Testis (tissue), 3 donors: ENCODE results near the gene KIF9. TPM values are rescaled to one million over a fixed set of nuclear protein-coding genes. Genes with fewer than 3 reads are reported as not detected.

Source experiments
- DNase-seq: peaks from one replicate; pipeline ENCODE4 v3.0.0-alpha.2; 2019
- H3K27ac ChIP-seq, 2 donors: fragments of 200-600 bp; sonication (generic); one replicate each; pipeline ENCODE4 v1.5.1; 2019
- H3K27me3 ChIP-seq: fragments of 200-600 bp; sonication (generic); one replicate; pipeline ENCODE4 v1.5.1; 2019
- H3K36me3 ChIP-seq: fragments of 200-600 bp; sonication (generic); one replicate; pipeline ENCODE4 v1.5.1; 2017; ENCODE audit warnings: low read depth; ENCODE audit errors: missing control alignments
- H3K4me1 ChIP-seq: fragments of 200-600 bp; sonication (generic); one replicate; pipeline ENCODE4 v1.5.1; 2019
- H3K4me3 ChIP-seq, 2 donors: fragments of 200-600 bp; sonication (generic); one replicate each; pipeline ENCODE4 v1.5.1; 2017 to 2019
- H3K9me3 ChIP-seq: fragments of 200-600 bp; sonication (generic); one replicate; pipeline ENCODE4 v1.5.1; 2017
- POLR2A ChIP-seq: fragments of 450-650 bp; IDR thresholded peaks from one replicate; pipeline ENCODE4 v1.6.1; 2017; ENCODE audit warnings: antibody characterized with exemption, mild to moderate bottlenecking, moderate library complexity
- WGBS, 2 donors: methylation state at CpG; one replicate each; pipeline ENCODE4 v1.1.5; 2018; 5-methylcytosine and 5-hydroxymethylcytosine counted together
- intact Hi-C: fragments of 100-400 bp; cut with DNase I; formaldehyde crosslinking; loops from one replicate; pipeline ENCODE4 v1.15.1; 2023; ENCODE audit warnings: low total_unique reads
- polyA plus RNA-seq: library from polyadenylated mRNA; stranded (reverse); fragments of 350-450 nt; fragmentation: Illumina TruSeq; extraction: RNeasy Lipid Tissue Mini Kit (QIAGEN cat#74804); gene quantifications from one replicate; pipeline ENCODE4 v1.2.3, GENCODE V29; 2014; ENCODE audit warnings: low read depth, low replicate concordance; ENCODE audit not compliant: insufficient read depth
- total RNA-seq, 2 donors: library from RNA; depleted of rRNA; stranded (reverse); fragments of >200 nt; gene quantifications; one replicate each; pipeline ENCODE4 v1.2.3, GENCODE V29; 2016
- TF ChIP-seq, protein P1 (sequence below), 3 experiments: fragments of 450-650 bp in 2 of 3; fragments of 200-600 bp in 1 of 3; sonication (generic) in 1 of 3; IDR thresholded peaks; one replicate each; pipeline ENCODE4 v1.5.1; 2016 to 2019; ENCODE audit warnings: antibody characterized with exemption in 3 of 3, mild to moderate bottlenecking in 2 of 3, moderate library complexity in 1 of 3

KIF9 gene
- total and polyA plus RNA-seq, 3 donors from 2014 or later = 37.2 to 115 (median 53.0) TPM

DNA sequence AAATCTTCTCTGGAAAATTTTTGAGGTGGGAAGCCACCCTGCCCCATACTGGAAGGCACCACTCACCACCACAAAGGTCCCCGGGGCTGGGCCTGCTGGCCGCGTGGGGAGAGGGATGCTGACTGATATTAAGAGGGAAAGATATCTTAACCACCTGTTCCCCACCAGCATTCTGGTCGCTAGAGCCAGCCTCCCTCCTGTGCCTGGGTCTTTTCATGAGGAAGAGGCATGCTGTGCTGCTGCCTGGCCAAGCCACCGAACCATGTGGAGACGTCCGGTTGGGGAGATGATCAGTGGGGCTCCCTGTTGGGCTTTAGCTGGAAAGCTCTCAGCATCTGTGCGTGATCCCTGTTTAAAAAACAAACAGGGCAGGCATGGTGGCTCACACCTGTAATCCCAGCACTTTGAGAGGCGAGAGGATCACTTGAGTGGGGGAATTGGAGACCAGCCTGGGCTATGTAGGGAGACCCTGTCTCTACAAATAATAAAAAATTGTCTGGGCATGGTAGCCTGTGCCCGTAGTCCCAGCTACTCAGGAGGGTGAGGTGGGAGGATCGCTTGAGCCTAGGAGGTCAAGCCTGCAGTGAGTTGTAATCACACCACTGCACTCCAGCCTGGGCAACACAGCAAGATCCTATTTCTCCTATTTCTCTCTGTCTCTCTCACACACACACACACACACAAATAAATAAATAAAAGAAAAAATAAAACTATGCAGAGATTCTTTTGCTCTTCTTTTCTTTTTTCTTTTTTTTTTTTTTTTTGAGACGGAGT lies 1.2 kb upstream of the KIF9 start:
- intact Hi-C loops = no loop called here
- peak; percentile 18 for DNase-seq
- Histone ChIP-seq H3K27ac (peak overlapping the region; percentile 92 to 93), H3K27me3 (no peaks in the 10 kb centered on the region), H3K4me1 (peaks cover 17% of the 10 kb centered on the region), H3K4me3 (peak overlapping the region; percentile 78 to 81), H3K36me3 (no peaks in the 10 kb centered on the region), H3K9me3 (no peaks in the 10 kb centered on the region)
- TF ChIP-seq, protein P1, sequence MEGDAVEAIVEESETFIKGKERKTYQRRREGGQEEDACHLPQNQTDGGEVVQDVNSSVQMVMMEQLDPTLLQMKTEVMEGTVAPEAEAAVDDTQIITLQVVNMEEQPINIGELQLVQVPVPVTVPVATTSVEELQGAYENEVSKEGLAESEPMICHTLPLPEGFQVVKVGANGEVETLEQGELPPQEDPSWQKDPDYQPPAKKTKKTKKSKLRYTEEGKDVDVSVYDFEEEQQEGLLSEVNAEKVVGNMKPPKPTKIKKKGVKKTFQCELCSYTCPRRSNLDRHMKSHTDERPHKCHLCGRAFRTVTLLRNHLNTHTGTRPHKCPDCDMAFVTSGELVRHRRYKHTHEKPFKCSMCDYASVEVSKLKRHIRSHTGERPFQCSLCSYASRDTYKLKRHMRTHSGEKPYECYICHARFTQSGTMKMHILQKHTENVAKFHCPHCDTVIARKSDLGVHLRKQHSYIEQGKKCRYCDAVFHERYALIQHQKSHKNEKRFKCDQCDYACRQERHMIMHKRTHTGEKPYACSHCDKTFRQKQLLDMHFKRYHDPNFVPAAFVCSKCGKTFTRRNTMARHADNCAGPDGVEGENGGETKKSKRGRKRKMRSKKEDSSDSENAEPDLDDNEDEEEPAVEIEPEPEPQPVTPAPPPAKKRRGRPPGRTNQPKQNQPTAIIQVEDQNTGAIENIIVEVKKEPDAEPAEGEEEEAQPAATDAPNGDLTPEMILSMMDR (IDR thresholded peaks at IDR 0.05) = no peak
- TF ChIP-seq POLR2A = no peak
- 19 to 25% methylated on average over 12 of the region's 12 CpGs for WGBS, 2 donors

DNA sequence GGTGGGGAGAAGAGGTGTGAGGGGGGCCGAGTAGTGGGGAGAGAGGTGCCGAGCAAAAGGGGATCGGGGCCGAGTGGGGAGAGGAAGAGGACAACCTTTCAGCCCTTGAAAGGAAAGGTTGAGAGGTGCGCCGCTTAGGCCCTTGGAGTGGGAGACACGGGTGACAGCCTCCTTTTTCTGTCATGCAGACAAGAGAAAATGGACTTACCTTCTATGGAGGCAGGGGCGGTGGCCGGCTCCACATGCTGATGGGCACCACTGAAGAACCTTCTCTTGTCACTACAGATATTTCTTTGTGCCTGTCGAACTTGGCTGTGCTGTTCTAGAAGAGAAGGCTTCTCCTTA lies 566 bp upstream of the KIF9 start:
- H3K4me3 ChIP-seq = peak overlapping the region; percentile 78 to 81
- intact Hi-C loops = no loop called here
- peak overlapping the region; percentile 92 to 93 for H3K27ac ChIP-seq
- TF ChIP-seq, protein P1 (IDR thresholded peaks at IDR 0.05) = no peak
- no peak for TF ChIP-seq POLR2A
- H3K27me3 ChIP-seq = no peaks in the 10 kb centered on the region
- peak; percentile 50 for DNase-seq
- WGBS, 2 donors = 0% methylated on average over 10 of the region's 10 CpGs
- peaks cover 17% of the 10 kb centered on the region for H3K4me1 ChIP-seq
- H3K9me3 ChIP-seq = no peaks in the 10 kb centered on the region
- no peaks in the 10 kb centered on the region for H3K36me3 ChIP-seq

DNA sequence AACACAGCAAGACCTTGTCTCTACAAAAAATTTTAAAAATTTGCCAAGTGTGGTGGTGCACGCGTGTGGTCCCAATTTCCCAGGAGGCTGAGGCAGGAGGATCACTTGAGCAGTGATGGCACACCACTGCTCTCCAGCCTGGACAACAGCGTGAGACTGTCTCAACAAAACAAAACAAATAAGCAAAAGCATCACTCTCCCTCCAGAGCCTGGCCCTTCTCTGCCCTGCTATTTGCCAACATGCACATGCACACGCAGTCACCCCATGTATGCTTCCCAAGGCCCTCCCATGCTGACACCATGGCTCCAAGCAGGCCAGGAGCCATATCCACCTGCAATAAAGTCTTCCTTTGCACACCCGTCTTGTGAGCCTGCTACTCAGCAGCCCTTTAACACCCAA lies 2.1 kb downstream of the KIF9 start:
- no peak overlapping the region for H3K4me3 ChIP-seq
- intact Hi-C loops = no loop called here
- TF ChIP-seq, protein P1 (IDR thresholded peaks at IDR 0.05) = no peak
- no peak for TF ChIP-seq POLR2A
- H3K27me3 ChIP-seq = no peaks in the 10 kb centered on the region
- H3K9me3 ChIP-seq = no peaks in the 10 kb centered on the region
- WGBS, 2 donors = 92 to 93% methylated on average over 5 of the region's 5 CpGs
- no peak for DNase-seq
- H3K27ac ChIP-seq = no peak overlapping the region
- H3K4me1 ChIP-seq = peaks cover 17% of the 10 kb centered on the region
- no peaks in the 10 kb centered on the region for H3K36me3 ChIP-seq

GRCh38 chr3:47276558-47276957 lies 6.0 kb downstream of the KIF9 start:
- WGBS, 2 donors = 71 to 82% methylated on average over 4 of the region's 4 CpGs
- H3K4me1 ChIP-seq = peaks cover 6% of the 10 kb centered on the region
- no peaks in the 10 kb centered on the region for H3K9me3 ChIP-seq
- H3K27me3 ChIP-seq = no peaks in the 10 kb centered on the region
- H3K36me3 ChIP-seq = no peaks in the 10 kb centered on the region
- H3K27ac ChIP-seq = no peak overlapping the region
- DNase-seq = no peak
- no peak overlapping the region for H3K4me3 ChIP-seq
- TF ChIP-seq, protein P1 (IDR thresholded peaks at IDR 0.05) = no peak
- TF ChIP-seq POLR2A = no peak
- intact Hi-C loops = no loop called here

GRCh38 chr3:47274652-47275051 lies 7.9 kb downstream of the KIF9 start:
- Histone ChIP-seq H3K27me3 (no peaks in the 10 kb centered on the region), H3K9me3 (no peaks in the 10 kb centered on the region), H3K27ac (no peak overlapping the region), H3K4me1 (no peaks in the 10 kb centered on the region), H3K36me3 (no peaks in the 10 kb centered on the region), H3K4me3 (no peak overlapping the region)
- TF ChIP-seq, protein P1 (IDR thresholded peaks at IDR 0.05) = no peak
- no peak for TF ChIP-seq POLR2A
- 87 to 88% methylated on average over 2 of the region's 2 CpGs for WGBS, 2 donors
- intact Hi-C loops = no loop called here
- DNase-seq = no peak
